ENCODE measurements around the gene CLPSL2. TPM values are rescaled to one million over a fixed set of nuclear protein-coding genes. Genes with fewer than 3 reads are reported as not detected.

CLPSL2 gene
- total RNA-seq, 1 donor from 2014 or later, result not detected

- no peaks in the 10 kb centered on the region for H3K4me1 Mint-ChIP-seq (ENCODE audit: unreplicated experiment)
- no peak for TF ChIP-seq CTCF (IDR thresholded peaks at IDR 0.05; ENCODE audit: unreplicated experiment)
- peaks cover 1% of the 10 kb centered on the region for H3K27me3 Mint-ChIP-seq (ENCODE audit: unreplicated experiment)
- H3K9me3 Mint-ChIP-seq (ENCODE audit: unreplicated experiment), result no peaks in the 10 kb centered on the region
- DNase-seq (ENCODE audit: low spot score), result no peak
- H3K27ac Mint-ChIP-seq (ENCODE audit: unreplicated experiment), result no peak overlapping the region
- H3K36me3 Mint-ChIP-seq (ENCODE audit: low read depth, unreplicated experiment), result no peaks in the 10 kb centered on the region
- H3K4me3 Mint-ChIP-seq (ENCODE audit: unreplicated experiment), result no peak overlapping the region
Observed at GRCh38 chr6:35750557-35750956, 25.8 kb upstream of the CLPSL2 start.

GRCh38 chr6:35751594-35751993 lies 24.8 kb upstream of the CLPSL2 start:
- no peaks in the 10 kb centered on the region for H3K9me3 Mint-ChIP-seq (ENCODE audit: unreplicated experiment)
- H3K36me3 Mint-ChIP-seq (ENCODE audit: low read depth, unreplicated experiment), result no peaks in the 10 kb centered on the region
- peaks cover 1% of the 10 kb centered on the region for H3K27me3 Mint-ChIP-seq (ENCODE audit: unreplicated experiment)
- H3K27ac Mint-ChIP-seq (ENCODE audit: unreplicated experiment), result no peak overlapping the region
- no peak overlapping the region for H3K4me3 Mint-ChIP-seq (ENCODE audit: unreplicated experiment)
- DNase-seq (ENCODE audit: low spot score), result no peak
- TF ChIP-seq CTCF (IDR thresholded peaks at IDR 0.05; ENCODE audit: unreplicated experiment), result no peak
- H3K4me1 Mint-ChIP-seq (ENCODE audit: unreplicated experiment), result no peaks in the 10 kb centered on the region

- DNase-seq (ENCODE audit: low spot score), result no peak
- Mint-ChIP-seq H3K9me3 (ENCODE audit: unreplicated experiment) (no peaks in the 10 kb centered on the region), H3K4me1 (ENCODE audit: unreplicated experiment) (peaks cover under 1% of the 10 kb centered on the region), H3K27ac (ENCODE audit: unreplicated experiment) (no peak overlapping the region), H3K36me3 (ENCODE audit: low read depth, unreplicated experiment) (no peaks in the 10 kb centered on the region), H3K27me3 (ENCODE audit: unreplicated experiment) (no peaks in the 10 kb centered on the region), H3K4me3 (ENCODE audit: unreplicated experiment) (no peak overlapping the region)
- TF ChIP-seq CTCF (IDR thresholded peaks at IDR 0.05; ENCODE audit: unreplicated experiment), result no peak
Observed at GRCh38 chr6:35752330-35752729, 24.1 kb upstream of the CLPSL2 start.

- no peak for TF ChIP-seq CTCF (IDR thresholded peaks at IDR 0.05; ENCODE audit: unreplicated experiment)
- Mint-ChIP-seq H3K27me3 (ENCODE audit: unreplicated experiment) (no peaks in the 10 kb centered on the region), H3K4me1 (ENCODE audit: unreplicated experiment) (peaks cover 13% of the 10 kb centered on the region), H3K36me3 (ENCODE audit: low read depth, unreplicated experiment) (no peaks in the 10 kb centered on the region), H3K4me3 (ENCODE audit: unreplicated experiment) (no peak overlapping the region), H3K27ac (ENCODE audit: unreplicated experiment) (no peak overlapping the region), H3K9me3 (ENCODE audit: unreplicated experiment) (no peaks in the 10 kb centered on the region)
- no peak for DNase-seq (ENCODE audit: low spot score)
Observed at GRCh38 chr6:35754452-35755277, 21.7 kb upstream of the CLPSL2 start.

GRCh38 chr6:35755278-35755924 lies 21.0 kb upstream of the CLPSL2 start:
- no peak overlapping the region for H3K27ac Mint-ChIP-seq (ENCODE audit: unreplicated experiment)

More at GRCh38 chr6:35755278-35755924, 21.0 kb upstream of the CLPSL2 start:
- no peak for DNase-seq (ENCODE audit: low spot score)
- no peak overlapping the region for H3K4me3 Mint-ChIP-seq (ENCODE audit: unreplicated experiment)
- no peaks in the 10 kb centered on the region for H3K9me3 Mint-ChIP-seq (ENCODE audit: unreplicated experiment)
- no peaks in the 10 kb centered on the region for H3K27me3 Mint-ChIP-seq (ENCODE audit: unreplicated experiment)
- H3K4me1 Mint-ChIP-seq (ENCODE audit: unreplicated experiment), result peaks cover 13% of the 10 kb centered on the region
- no peaks in the 10 kb centered on the region for H3K36me3 Mint-ChIP-seq (ENCODE audit: low read depth, unreplicated experiment)
- no peak for TF ChIP-seq CTCF (IDR thresholded peaks at IDR 0.05; ENCODE audit: unreplicated experiment)

Measured in endothelial cell (in vitro differentiated cells).